GM19463 (cell line): ENCODE measurements around the gene MTUS2.
A peak's percentile ranks its signal among the peaks of the same experiment; 100 is the strongest.

ENCODE experiments used
- ATAC-seq: cut with Tn5 transposase; IDR thresholded peaks from one replicate; pipeline ENCODE4 v1.9.1; 2021; ENCODE audit warnings: mild to moderate bottlenecking, moderate library complexity; ENCODE audit not compliant: unreplicated experiment

The MTUS2 gene

GRCh38 chr13:28856287-28856686 lies 36.1 kb downstream of the MTUS2 start:
- no peak for ATAC-seq

- ATAC-seq, result no peak
Measured at GRCh38 chr13:28859069-28859468, 38.9 kb downstream of the MTUS2 start.

GRCh38 chr13:28859717-28860116 lies 39.6 kb downstream of the MTUS2 start:
- no peak for ATAC-seq

GRCh38 chr13:28864544-28864943 lies 44.4 kb downstream of the MTUS2 start:
- peak; percentile 65 for ATAC-seq

- no peak for ATAC-seq
Measured at GRCh38 chr13:28865149-28865744, 45.1 kb downstream of the MTUS2 start.

GRCh38 chr13:28865951-28866350 lies 45.8 kb downstream of the MTUS2 start:
- no peak for ATAC-seq

- no peak for ATAC-seq
Measured at GRCh38 chr13:28866932-28867331, 46.8 kb downstream of the MTUS2 start.

GRCh38 chr13:28867564-28867963 lies 47.4 kb downstream of the MTUS2 start:
- no peak for ATAC-seq

- ATAC-seq, result no peak
Measured at GRCh38 chr13:28872427-28873176, 52.5 kb downstream of the MTUS2 start.

- ATAC-seq, result no peak
Measured at GRCh38 chr13:28875846-28876615, 55.9 kb downstream of the MTUS2 start.

GRCh38 chr13:28877408-28877807 lies 57.3 kb downstream of the MTUS2 start:
- no peak for ATAC-seq

- no peak for ATAC-seq
Measured at GRCh38 chr13:28885181-28885580, 65.0 kb downstream of the MTUS2 start.

- no peak for ATAC-seq
Measured at GRCh38 chr13:28889086-28889732, 69.1 kb downstream of the MTUS2 start.

- ATAC-seq, result no peak
Measured at GRCh38 chr13:28890712-28891111, 70.6 kb downstream of the MTUS2 start.

GRCh38 chr13:28918030-28918429 lies 97.9 kb downstream of the MTUS2 start:
- ATAC-seq, result no peak

- no peak for ATAC-seq
Measured at GRCh38 chr13:28922341-28922740, 102.2 kb downstream of the MTUS2 start.

- no peak for ATAC-seq
Measured at GRCh38 chr13:28935104-28935503, 115.0 kb downstream of the MTUS2 start.

- ATAC-seq, result no peak
Measured at GRCh38 chr13:28942906-28943305, 122.8 kb downstream of the MTUS2 start.

GRCh38 chr13:28953714-28954418 lies 133.7 kb downstream of the MTUS2 start:
- no peak for ATAC-seq

- no peak for ATAC-seq
Measured at GRCh38 chr13:28954419-28954725, 134.2 kb downstream of the MTUS2 start.

GRCh38 chr13:28954810-28955209 lies 134.7 kb downstream of the MTUS2 start:
- ATAC-seq, result no peak
